Activated B cell treated with CpG ODN at 0.5 μM for 24 hours (primary cell): ENCODE data around the gene THSD4. TPM values are rescaled to one million over a fixed set of nuclear protein-coding genes. Genes with fewer than 3 reads are reported as not detected.

Experiments used
- ATAC-seq: fragments of 200-7000 bp; cut with Tn5 transposase; one replicate; pipeline ENCODE4 v1.10.0; 2021; ENCODE audit warnings: low read depth, mild to moderate bottlenecking, moderate library complexity
- CTCF ChIA-PET: fragments of 350-600 bp; sonication (Branson Sonifier 250); formaldehyde crosslinking; loops from one replicate; lab custom pipeline; 2021; ENCODE audit warnings: antibody characterized with exemption; lab: Charles Lee
- POLR2A ChIA-PET: fragments of 350-600 bp; sonication (Branson Sonifier 250); formaldehyde crosslinking; loops from one replicate; lab custom pipeline; 2021; ENCODE audit warnings: antibody characterized with exemption; lab: Charles Lee
- DNase-seq: peaks from one replicate; pipeline ENCODE4 v3.0.0; 2022
- H3K27ac Mint-ChIP-seq: one replicate; pipeline ENCODE4 v1.8.0; 2020; ENCODE audit warnings: mixed read lengths
- H3K27me3 Mint-ChIP-seq: one replicate; pipeline ENCODE4 v1.8.0; 2021; ENCODE audit warnings: mixed read lengths
- H3K36me3 Mint-ChIP-seq: one replicate; pipeline ENCODE4 v1.8.0; 2021; ENCODE audit warnings: low read depth, mixed read lengths
- H3K4me1 Mint-ChIP-seq: one replicate; pipeline ENCODE4 v1.8.0; 2021; ENCODE audit warnings: mixed read lengths
- H3K4me3 Mint-ChIP-seq: one replicate; pipeline ENCODE4 v1.8.0; 2020; ENCODE audit warnings: mild to moderate bottlenecking, mixed read lengths
- H3K9me3 Mint-ChIP-seq: one replicate; pipeline ENCODE4 v1.8.0; 2020; ENCODE audit warnings: mixed read lengths
- CTCF ChIP-seq: fragments of 200-600 bp; IDR thresholded peaks from one replicate; pipeline ENCODE4 v1.8.0; 2022; ENCODE audit warnings: antibody characterized with exemption, mild to moderate bottlenecking
- intact Hi-C: fragments of 100-400 bp; cut with micrococcal nuclease; formaldehyde crosslinking; loops from one replicate; pipeline ENCODE4 v1.15.1; 2024
- total RNA-seq: library from RNA; stranded (reverse); gene quantifications from 2 replicates; pipeline ENCODE4 v1.2.3, GENCODE V29; 2022

Gene THSD4
- total RNA-seq, 1 donor from 2014 or later = not detected

GRCh38 chr15:71823801-71824200 is 708.5 kb downstream of the THSD4 start:
- peaks cover 72% of the 10 kb centered on the region for H3K36me3 Mint-ChIP-seq

GRCh38 chr15:71825021-71825730 is 709.9 kb downstream of the THSD4 start:
- no peak for ATAC-seq
- CTCF ChIA-PET = no interaction called here
- H3K4me3 Mint-ChIP-seq = no peak overlapping the region
- POLR2A ChIA-PET = no interaction called here
- no peaks in the 10 kb centered on the region for H3K27me3 Mint-ChIP-seq
- no peak overlapping the region for H3K27ac Mint-ChIP-seq
- no peak for TF ChIP-seq CTCF
- peaks cover 27% of the 10 kb centered on the region for H3K9me3 Mint-ChIP-seq
- no peaks in the 10 kb centered on the region for H3K4me1 Mint-ChIP-seq
- intact Hi-C loops = no loop called here
- no peak for DNase-seq
- peaks cover 86% of the 10 kb centered on the region for H3K36me3 Mint-ChIP-seq

More at GRCh38 chr15:71823801-71824200, 708.5 kb downstream of the THSD4 start:
- no peak overlapping the region for H3K4me3 Mint-ChIP-seq
- ATAC-seq (no peak), DNase-seq (no peak)
- H3K27me3 Mint-ChIP-seq = no peaks in the 10 kb centered on the region
- ChIA-PET CTCF (no interaction called here), POLR2A (no interaction called here)
- no peak overlapping the region for H3K27ac Mint-ChIP-seq
- peaks cover 31% of the 10 kb centered on the region for H3K9me3 Mint-ChIP-seq
- TF ChIP-seq CTCF = no peak
- no peaks in the 10 kb centered on the region for H3K4me1 Mint-ChIP-seq
- intact Hi-C loops = no loop called here

GRCh38 chr15:71826196-71826595 is 710.9 kb downstream of the THSD4 start:
- ChIA-PET POLR2A (no interaction called here), CTCF (no interaction called here)
- Mint-ChIP-seq H3K9me3 (peaks cover 20% of the 10 kb centered on the region), H3K4me3 (no peak overlapping the region), H3K27ac (no peak overlapping the region), H3K27me3 (no peaks in the 10 kb centered on the region), H3K36me3 (peaks cover 88% of the 10 kb centered on the region), H3K4me1 (no peaks in the 10 kb centered on the region)
- no peak for ATAC-seq
- intact Hi-C loops = no loop called here
- DNase-seq = no peak
- no peak for TF ChIP-seq CTCF

GRCh38 chr15:71830981-71831380 is 715.7 kb downstream of the THSD4 start:
- ChIA-PET CTCF (interaction anchor here (0.6 kb wide), 1 partner anchor 10 kb away, joined by 5 read pairs; no protein-coding TSS in a partner anchor), POLR2A (no interaction called here)
- no peak for DNase-seq
- Mint-ChIP-seq H3K36me3 (peaks cover 52% of the 10 kb centered on the region), H3K4me1 (no peaks in the 10 kb centered on the region), H3K27me3 (no peaks in the 10 kb centered on the region), H3K27ac (no peak overlapping the region), H3K4me3 (no peak overlapping the region), H3K9me3 (no peaks in the 10 kb centered on the region)
- TF ChIP-seq CTCF = no peak
- intact Hi-C loops = no loop called here
- no peak for ATAC-seq

Other genes starting within 250 kb of the THSD4 start
- 0.27 and 0.34 TPM in 2 replicates for gene THAP10, start 223.0 kb upstream of the THSD4 start, total RNA-seq
- gene LRRC49, start 222.6 kb upstream of the THSD4 start, total RNA-seq = 0.84 and 1.0 TPM in 2 replicates